ENCODE measurements around the gene PAGR1. TPM values are rescaled to one million over a fixed set of nuclear protein-coding genes. Genes with fewer than 3 reads are reported as not detected.

Gene PAGR1
- total and polyA plus RNA-seq, 2 of the 4 experiments (the other 2 are of a cell fraction) = 10.6 to 22.1 TPM

DNA sequence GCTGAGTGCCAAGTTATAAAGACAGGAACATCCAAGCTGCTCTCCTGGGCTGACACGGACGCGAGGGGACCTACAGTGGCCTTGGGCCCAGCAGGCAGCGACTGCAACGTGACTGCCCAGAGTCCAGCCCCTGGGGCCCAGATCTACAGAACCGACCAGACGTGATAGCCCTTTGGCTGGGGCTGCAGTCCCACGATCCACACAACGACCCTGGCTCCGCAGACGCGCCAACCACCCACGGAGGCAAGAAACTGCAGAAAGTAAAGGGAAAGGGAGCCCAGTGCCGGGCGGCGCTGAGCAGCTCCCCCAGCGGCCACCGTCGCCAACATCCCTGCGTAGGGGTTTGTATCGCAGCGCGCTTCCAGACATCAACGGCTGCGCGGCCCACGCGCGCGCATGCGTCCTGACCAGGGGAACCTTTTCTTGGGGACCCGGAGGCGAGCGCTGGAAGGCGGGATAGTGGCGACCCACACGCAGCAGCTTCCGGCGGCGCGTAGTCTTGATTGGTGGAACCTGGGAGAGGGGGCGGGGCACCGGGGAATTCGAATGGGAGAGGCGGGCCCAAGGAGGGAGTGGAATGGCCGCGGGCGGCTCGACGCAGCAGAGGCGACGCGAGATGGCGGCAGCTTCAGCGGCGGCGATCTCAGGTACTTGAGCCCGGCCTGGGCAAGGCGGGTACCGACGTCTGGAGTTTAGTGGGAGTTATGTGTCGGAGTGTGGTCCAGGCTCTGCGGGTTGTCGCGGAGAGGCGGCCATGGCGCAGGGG lies 25.6 kb upstream of the PAGR1 start, which contains the start of gene KIF22:
KIF22 (plus strand) TSS at position 569 of the 766 bp plus-strand sequence; CDS start at position 578, 9 bp downstream.
- ChIA-PET CTCF (interaction anchor here (0.8 to 1.7 kb wide), 5 partner anchors 14 to 58 kb away, joined by 3 to 4 read pairs (median 3); no protein-coding TSS in a partner anchor), POLR2A (ENCODE audit: unreplicated experiment) (no interaction called here)
- Histone ChIP-seq H2BK5ac (ENCODE audit: low read depth, low read length, poor library complexity, severe bottlenecking) (peak within 1 kb of the TSS; percentile 74), H3K4me2 (ENCODE audit: low read depth, low read length) (peak within 1 kb of the TSS; percentile 94), H2BK15ac (ENCODE audit: low read depth, low read length) (peak within 1 kb of the TSS; percentile 87; the same call in 2 of the 3 replicates), H3K9me3 (ENCODE audit: control insufficient read depth, insufficient read depth, low read length) (no peaks in the 10 kb centered on the region), H3K4ac (ENCODE audit: low read depth, low read length) (peak within 1 kb of the TSS; percentile 95), H3K36me3 (ENCODE audit: control insufficient read depth, insufficient read depth, low read length) (no peaks in the 10 kb centered on the region), H3K4me1 (ENCODE audit: control insufficient read depth, insufficient read depth, low read length) (peaks cover 3% of the 10 kb centered on the region), H2AK9ac (replicated peaks; ENCODE audit: low read depth, low read length, poor library complexity) (peak within 1 kb of the TSS; percentile 71), H3K79me1 (ENCODE audit: low read depth in 1 of 2, low read length in 2 of 2) (peaks cover 18 to 45% of the 10 kb centered on the region in 2 experiments; a peak in 3 of 4 replicates), H3K18ac (ENCODE audit: low read depth, low read length) (peak within 1 kb of the TSS; percentile 20), H4K91ac (ENCODE audit: insufficient read depth, low read depth, low read length) (peak within 1 kb of the TSS; percentile 92), H2AFZ (replicated peaks; ENCODE audit: low read length, poor library complexity) (peak within 1 kb of the TSS; percentile 98), H3K9me1 (ENCODE audit: insufficient read depth, low read length) (peaks cover 10% of the 10 kb centered on the region), H4K5ac (ENCODE audit: low read depth, low read length) (peak within 1 kb of the TSS; percentile 95), H4K8ac (ENCODE audit: low read depth in 2 of 2, low read length in 2 of 2) (peak within 1 kb of the TSS; percentile 99), H3K23ac (ENCODE audit: low read depth, low read length) (peak within 1 kb of the TSS; percentile 85), H4K20me1 (ENCODE audit: insufficient read depth, low read length) (no peaks in the 10 kb centered on the region), H3K9ac (ENCODE audit: low read depth, low read length) (peak within 1 kb of the TSS; percentile 87), H2AK5ac (ENCODE audit: low read depth, low read length) (peak within 1 kb of the TSS; percentile 94), H2BK120ac (ENCODE audit: low read depth, low read length) (peak within 1 kb of the TSS; percentile 78), H3K4me3 (ENCODE audit: insufficient read depth, low read depth, low read length) (peak within 1 kb of the TSS; percentile 77), H2BK20ac (ENCODE audit: low read depth, low read length) (peak within 1 kb of the TSS; percentile 57), H3K27me3 (ENCODE audit: control insufficient read depth, insufficient read depth, low read length) (no peaks in the 10 kb centered on the region), H3K56ac (ENCODE audit: extremely low read depth, insufficient read depth, low read length) (peak within 1 kb of the TSS; percentile 79), H3K14ac (replicated peaks; ENCODE audit: low read depth, low read length) (peak within 1 kb of the TSS; percentile 97), H3K27ac (ENCODE audit: insufficient read depth, low read length) (peak within 1 kb of the TSS; percentile 77)
- intact Hi-C loops (cut with micrococcal nuclease) (loop anchor here (2.0 kb wide), 1 partner anchor 90 kb away; no protein-coding TSS in a partner anchor), in situ Hi-C loops (cut with MboI; ENCODE audit: low sequenced_read_pairs) (no loop called here), dilution Hi-C loops (cut with HindIII; ENCODE audit: low sequenced_read_pairs, unreplicated experiment) (no loop called here)
- ATAC-seq (ENCODE audit: low read depth) (peak; percentile 96), DNase-seq (peak; percentile 98)
- no TSS peak for BruUV-seq (replicated peaks)
- 1% methylated on average over 18 of the region's 67 CpGs; no CpG with 5 or more reads in 1 of the 2 experiments for WGBS, 2 experiments (ENCODE audit: extremely low coverage in 2 of 2, insufficient read length in 1 of 2)
- peak; percentile 95 for TF ChIP-seq MXI1 (IDR thresholded peaks at IDR 0.05; ENCODE audit: borderline replicate concordance, low read depth, low read length)
- peak; percentile 62 for TF ChIP-seq RAD21 (IDR thresholded peaks at IDR 0.05; ENCODE audit: low read length)
- TF ChIP-seq POLR2A (IDR thresholded peaks at IDR 0.05; ENCODE audit: low read depth, low read length) = peak; percentile 52; the same call in 1 of the 2 replicates
- peak; percentile 38; the same call in 1 of the 2 replicates for TF ChIP-seq SMC3 (IDR thresholded peaks at IDR 0.05; ENCODE audit: low read depth, low read length)
- TF ChIP-seq FOS (IDR thresholded peaks at IDR 0.05; ENCODE audit: low read depth, low read length) = 0 out of 2 replicates have a peak, but pooled peaks have one; percentile 21
- peak; percentile 46; the same call in 1 of the 2 replicates for TF ChIP-seq RFX5 (IDR thresholded peaks at IDR 0.05; ENCODE audit: low read depth, low read length)
- TF ChIP-seq BHLHE40 (IDR thresholded peaks at IDR 0.05; ENCODE audit: low read depth, low read length) = no peak
- TF ChIP-seq MAFK (IDR thresholded peaks at IDR 0.05; ENCODE audit: low read depth, low read length) = no peak
- TF ChIP-seq MAZ (IDR thresholded peaks at IDR 0.05; ENCODE audit: borderline replicate concordance, low read depth, low read length) = peak; percentile 76; the same call in 1 of the 2 replicates
- 0 out of 2 replicates have a peak, but pooled peaks have one; percentile 2 for TF ChIP-seq NFE2L2 (IDR thresholded peaks at IDR 0.05; ENCODE audit: low read depth, low read length)
- TF ChIP-seq RCOR1 (IDR thresholded peaks at IDR 0.05; ENCODE audit: insufficient replicate concordance, low read length) = peak; percentile 77
- TF ChIP-seq, protein P1, sequence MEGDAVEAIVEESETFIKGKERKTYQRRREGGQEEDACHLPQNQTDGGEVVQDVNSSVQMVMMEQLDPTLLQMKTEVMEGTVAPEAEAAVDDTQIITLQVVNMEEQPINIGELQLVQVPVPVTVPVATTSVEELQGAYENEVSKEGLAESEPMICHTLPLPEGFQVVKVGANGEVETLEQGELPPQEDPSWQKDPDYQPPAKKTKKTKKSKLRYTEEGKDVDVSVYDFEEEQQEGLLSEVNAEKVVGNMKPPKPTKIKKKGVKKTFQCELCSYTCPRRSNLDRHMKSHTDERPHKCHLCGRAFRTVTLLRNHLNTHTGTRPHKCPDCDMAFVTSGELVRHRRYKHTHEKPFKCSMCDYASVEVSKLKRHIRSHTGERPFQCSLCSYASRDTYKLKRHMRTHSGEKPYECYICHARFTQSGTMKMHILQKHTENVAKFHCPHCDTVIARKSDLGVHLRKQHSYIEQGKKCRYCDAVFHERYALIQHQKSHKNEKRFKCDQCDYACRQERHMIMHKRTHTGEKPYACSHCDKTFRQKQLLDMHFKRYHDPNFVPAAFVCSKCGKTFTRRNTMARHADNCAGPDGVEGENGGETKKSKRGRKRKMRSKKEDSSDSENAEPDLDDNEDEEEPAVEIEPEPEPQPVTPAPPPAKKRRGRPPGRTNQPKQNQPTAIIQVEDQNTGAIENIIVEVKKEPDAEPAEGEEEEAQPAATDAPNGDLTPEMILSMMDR (conservative IDR thresholded peaks at IDR 0.05; ENCODE audit: low read depth, low read length) = peak; percentile 80
- 0 out of 2 replicates have a peak, but pooled peaks have one; percentile 65 for TF ChIP-seq CHD1 (IDR thresholded peaks at IDR 0.05; ENCODE audit: low read depth, low read length)
- TF ChIP-seq, protein P2, sequence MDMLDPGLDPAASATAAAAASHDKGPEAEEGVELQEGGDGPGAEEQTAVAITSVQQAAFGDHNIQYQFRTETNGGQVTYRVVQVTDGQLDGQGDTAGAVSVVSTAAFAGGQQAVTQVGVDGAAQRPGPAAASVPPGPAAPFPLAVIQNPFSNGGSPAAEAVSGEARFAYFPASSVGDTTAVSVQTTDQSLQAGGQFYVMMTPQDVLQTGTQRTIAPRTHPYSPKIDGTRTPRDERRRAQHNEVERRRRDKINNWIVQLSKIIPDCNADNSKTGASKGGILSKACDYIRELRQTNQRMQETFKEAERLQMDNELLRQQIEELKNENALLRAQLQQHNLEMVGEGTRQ (IDR thresholded peaks at IDR 0.05; ENCODE audit: low read depth, low read length) = no peak
